Gastrocnemius medialis (tissue), 4 donors: Measurements from ENCODE around the gene ING1.

Source experiments
- POLR2A ChIP-seq, 2 donors: fragments of 450-650 bp; IDR thresholded peaks; one replicate each; pipeline ENCODE4 v1.6.1; 2017; ENCODE audit warnings: antibody characterized with exemption in 2 of 2, mild to moderate bottlenecking in 2 of 2, moderate library complexity in 2 of 2
- TF ChIP-seq, protein P1 (sequence below), 5 experiments: fragments of 450-650 bp in 3 of 5; fragments of 200-600 bp in 2 of 5; sonication (generic) in 2 of 5; IDR thresholded peaks in 4 of 5; conservative IDR thresholded peaks in 1 of 5; 1 replicate in 4 of 5; 2 replicates in 1 of 5; pipeline ENCODE4 v1.5.1; 2016 to 2019; ENCODE audit warnings: antibody characterized with exemption in 5 of 5, mild to moderate bottlenecking in 3 of 5, moderate library complexity in 3 of 5

DNA sequence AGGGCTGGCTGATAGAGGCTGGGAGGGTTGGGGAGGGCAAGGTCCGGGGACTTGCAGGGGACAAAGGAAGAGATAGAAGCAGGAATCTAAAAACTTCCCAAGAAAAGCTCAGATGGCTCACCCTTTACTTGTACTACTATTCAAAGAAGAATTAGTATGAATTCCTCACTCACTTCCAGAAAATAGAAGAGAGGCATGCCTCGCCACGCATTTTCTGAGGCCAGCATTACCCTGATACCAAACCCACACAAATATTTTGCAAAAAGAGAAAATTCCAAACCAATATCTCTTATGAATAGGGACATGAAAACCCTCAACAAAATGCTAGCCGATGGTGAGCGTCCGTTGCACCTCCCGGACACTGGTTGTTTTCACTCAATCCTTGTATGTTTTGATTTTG is 54.0 kb downstream of the ING1 start:
- TF ChIP-seq, protein P1, sequence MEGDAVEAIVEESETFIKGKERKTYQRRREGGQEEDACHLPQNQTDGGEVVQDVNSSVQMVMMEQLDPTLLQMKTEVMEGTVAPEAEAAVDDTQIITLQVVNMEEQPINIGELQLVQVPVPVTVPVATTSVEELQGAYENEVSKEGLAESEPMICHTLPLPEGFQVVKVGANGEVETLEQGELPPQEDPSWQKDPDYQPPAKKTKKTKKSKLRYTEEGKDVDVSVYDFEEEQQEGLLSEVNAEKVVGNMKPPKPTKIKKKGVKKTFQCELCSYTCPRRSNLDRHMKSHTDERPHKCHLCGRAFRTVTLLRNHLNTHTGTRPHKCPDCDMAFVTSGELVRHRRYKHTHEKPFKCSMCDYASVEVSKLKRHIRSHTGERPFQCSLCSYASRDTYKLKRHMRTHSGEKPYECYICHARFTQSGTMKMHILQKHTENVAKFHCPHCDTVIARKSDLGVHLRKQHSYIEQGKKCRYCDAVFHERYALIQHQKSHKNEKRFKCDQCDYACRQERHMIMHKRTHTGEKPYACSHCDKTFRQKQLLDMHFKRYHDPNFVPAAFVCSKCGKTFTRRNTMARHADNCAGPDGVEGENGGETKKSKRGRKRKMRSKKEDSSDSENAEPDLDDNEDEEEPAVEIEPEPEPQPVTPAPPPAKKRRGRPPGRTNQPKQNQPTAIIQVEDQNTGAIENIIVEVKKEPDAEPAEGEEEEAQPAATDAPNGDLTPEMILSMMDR (IDR thresholded peaks at IDR 0.05 in 4 of 5, conservative IDR thresholded peaks at IDR 0.05 in 1 of 5), result no peak
- no peak for TF ChIP-seq POLR2A (IDR thresholded peaks at IDR 0.05)
